Activated CD4-positive, alpha-beta T cell treated with anti-CD3 and anti-CD28 coated beads, Interleukin-2, amount 50 U/mL, for 16 hours (primary cell): ENCODE measurements around the gene LRRC51.
"Not testable (repeated sequence)": the region's sequence is repeated elsewhere in the genome, so short reads cannot be mapped to it uniquely, and the experiment has no call there.

Experiments
- DNase-seq: peaks from one replicate; pipeline ENCODE4 v3.0.0-alpha.2; 2020

LRRC51 gene

DNA sequence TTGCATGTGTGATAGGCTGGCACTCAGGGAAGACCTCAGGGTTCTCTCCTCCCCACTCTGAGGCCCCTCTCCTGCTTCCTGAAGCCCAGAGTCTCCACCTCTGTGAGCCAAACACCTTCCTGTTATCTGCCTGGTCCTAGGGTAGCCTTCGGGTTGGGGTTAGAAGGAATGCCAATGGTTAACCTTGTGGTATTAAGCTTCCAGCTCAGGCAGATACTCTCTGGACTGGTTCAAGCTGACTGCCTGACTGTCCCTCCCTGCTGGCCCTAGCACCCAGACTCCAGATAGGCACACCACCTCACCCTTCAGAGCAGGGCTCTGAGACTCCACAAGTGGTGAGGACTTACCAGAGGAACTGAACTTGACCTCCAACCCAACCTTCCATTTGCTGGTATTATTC, 61.9 kb downstream of the LRRC51 start:
- DNase-seq = not testable (repeated sequence)

DNA sequence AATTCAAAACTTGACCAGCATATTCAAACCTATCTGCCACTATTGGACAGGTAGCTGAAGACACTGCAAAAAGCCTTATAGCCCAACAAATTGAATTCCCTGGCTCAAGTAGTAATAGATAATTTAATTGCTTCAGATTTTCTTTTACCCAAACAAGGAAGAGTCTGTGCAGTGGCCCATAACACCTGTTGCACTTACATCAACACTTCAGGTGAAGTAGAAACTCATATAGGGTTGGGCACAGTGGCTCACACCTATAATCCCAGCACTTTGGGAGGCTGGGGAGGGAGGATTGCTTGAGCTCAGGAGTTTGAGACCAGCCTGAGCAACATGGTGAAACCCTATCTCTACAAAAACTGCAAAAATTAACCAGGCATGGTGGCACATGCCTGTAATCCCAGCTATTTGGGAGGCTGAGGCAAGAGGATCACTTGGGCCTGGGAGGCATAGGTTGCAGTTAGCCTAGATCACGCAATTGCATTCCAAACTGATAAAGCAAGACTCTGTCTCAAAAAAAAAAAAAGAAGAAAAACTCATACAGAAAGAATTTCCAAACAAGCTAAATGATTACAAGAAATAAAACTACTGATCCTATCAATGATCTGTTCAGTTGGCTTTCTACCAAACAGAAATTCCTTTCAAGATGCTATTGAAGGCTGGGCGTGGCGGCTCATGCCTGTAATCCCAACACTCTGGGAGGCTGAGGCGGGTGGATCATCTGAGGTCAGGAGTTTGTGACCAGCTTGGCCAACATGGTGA, 64.3 kb downstream of the LRRC51 start:
- DNase-seq = no peak
